Measurements from ENCODE around the gene EPDR1.

DNA sequence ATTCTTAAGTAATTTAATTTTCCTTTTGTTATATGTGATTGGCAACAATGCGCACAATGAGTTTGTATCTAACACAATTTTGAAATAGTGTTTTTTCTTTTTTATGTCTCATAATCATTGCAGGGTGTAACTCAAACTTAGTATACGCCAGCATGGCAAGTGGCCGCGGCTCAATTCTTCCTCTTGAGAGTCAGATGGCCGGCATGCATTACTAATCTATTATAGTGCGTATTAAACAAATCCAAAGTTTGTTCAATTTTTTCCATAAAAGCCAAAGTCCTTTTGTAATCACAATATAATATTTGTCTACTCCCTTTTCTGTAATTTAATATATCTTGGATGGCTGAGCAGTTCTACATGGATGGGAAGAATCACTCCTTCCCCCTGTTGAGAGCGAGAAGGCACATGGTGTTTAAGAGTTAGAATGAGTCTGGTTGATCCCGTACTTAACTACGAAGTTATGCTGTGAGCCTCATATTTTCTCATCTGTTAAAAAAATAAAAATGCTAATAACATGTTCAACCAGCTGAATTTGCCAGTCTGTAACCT is 12.7 kb downstream of the EPDR1 start:
- TF ChIP-seq ZNF274 (IDR thresholded peaks at IDR 0.05; ENCODE audit: low read depth, low read length) (no peak), YY1 (IDR thresholded peaks at IDR 0.05; ENCODE audit: insufficient read depth, insufficient read length) (no peak)
